Measurements from ENCODE around the gene FNDC3B. TPM values are rescaled to one million over a fixed set of nuclear protein-coding genes. Genes with fewer than 3 reads are reported as not detected.

The FNDC3B gene
- total RNA-seq, 1 experiment from 2014 or later: 173 TPM

DNA sequence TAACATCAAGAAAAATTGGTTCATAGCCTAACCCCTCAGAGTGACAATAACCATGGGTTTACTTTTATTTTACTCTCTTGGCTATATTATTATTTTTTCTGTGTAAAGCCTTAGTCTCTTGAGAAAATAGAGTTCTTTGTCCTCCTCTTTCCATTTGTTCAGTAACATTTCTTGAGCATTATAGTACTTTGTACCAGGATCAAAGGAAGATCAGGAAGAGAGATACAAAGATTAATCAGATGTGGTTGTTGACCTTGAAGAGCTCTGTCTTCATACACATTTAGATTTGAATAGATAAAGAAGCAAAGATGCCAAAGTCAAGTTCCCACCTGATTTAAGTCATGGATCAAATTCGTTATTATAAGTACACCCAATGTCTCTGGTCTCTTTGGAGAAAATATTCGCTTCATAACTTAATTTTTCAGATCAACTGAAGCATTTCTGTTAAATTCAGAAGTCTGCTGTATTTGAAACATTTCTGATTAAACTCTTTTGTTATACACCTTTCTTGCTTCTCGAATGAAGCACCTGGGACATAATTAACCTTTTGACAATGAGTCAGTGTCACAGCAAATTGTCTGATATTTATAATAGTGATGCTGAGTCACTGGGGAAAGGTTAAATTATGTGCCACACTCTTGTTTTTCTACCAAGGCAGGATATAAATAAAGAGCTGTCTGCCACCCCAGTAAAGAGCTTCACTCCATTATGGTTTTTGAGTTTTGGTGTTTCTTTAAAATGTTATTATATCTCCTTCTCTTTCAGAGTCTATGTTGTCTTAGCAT is 308.7 kb downstream of the FNDC3B start:
- no peak for ATAC-seq
- TF ChIP-seq TCF7L2 (IDR thresholded peaks at IDR 0.05; ENCODE audit: low read depth, low read length) (no peak), POLR2AphosphoS5 (IDR thresholded peaks at IDR 0.05; ENCODE audit: low read depth, low read length) (no peak), REST (IDR thresholded peaks at IDR 0.05; ENCODE audit: insufficient read depth in 1 of 2, low read depth in 2 of 2, low read length in 1 of 2) (no peak), SIN3A (IDR thresholded peaks at IDR 0.05; ENCODE audit: borderline replicate concordance, insufficient read depth, low read depth, low read length) (no peak)
- TF ChIP-seq, protein P1, sequence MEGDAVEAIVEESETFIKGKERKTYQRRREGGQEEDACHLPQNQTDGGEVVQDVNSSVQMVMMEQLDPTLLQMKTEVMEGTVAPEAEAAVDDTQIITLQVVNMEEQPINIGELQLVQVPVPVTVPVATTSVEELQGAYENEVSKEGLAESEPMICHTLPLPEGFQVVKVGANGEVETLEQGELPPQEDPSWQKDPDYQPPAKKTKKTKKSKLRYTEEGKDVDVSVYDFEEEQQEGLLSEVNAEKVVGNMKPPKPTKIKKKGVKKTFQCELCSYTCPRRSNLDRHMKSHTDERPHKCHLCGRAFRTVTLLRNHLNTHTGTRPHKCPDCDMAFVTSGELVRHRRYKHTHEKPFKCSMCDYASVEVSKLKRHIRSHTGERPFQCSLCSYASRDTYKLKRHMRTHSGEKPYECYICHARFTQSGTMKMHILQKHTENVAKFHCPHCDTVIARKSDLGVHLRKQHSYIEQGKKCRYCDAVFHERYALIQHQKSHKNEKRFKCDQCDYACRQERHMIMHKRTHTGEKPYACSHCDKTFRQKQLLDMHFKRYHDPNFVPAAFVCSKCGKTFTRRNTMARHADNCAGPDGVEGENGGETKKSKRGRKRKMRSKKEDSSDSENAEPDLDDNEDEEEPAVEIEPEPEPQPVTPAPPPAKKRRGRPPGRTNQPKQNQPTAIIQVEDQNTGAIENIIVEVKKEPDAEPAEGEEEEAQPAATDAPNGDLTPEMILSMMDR (IDR thresholded peaks at IDR 0.05): no peak
- no peak for DNase-seq (ENCODE audit: low read depth, low spot score)
- H3K36me3 ChIP-seq (ENCODE audit: control insufficient read depth, insufficient read depth, low read length): peaks cover 54% of the 10 kb centered on the region
- no TSS peak for BruUV-seq (replicated peaks)
- intact Hi-C loops (cut with micrococcal nuclease; ENCODE audit: unreplicated experiment) (no loop called here), in situ Hi-C loops (cut with HindIII; ENCODE audit: low pct_unique_long_range_greater_than_20kb, low sequenced_read_pairs) (no loop called here)
- no peak overlapping the region for H3K27ac ChIP-seq (ENCODE audit: low read length)
- no peaks in the 10 kb centered on the region for H3K27me3 ChIP-seq (ENCODE audit: control insufficient read depth, insufficient read depth, low read length)
- ChIA-PET POLR2A (no interaction called here), CTCF (no interaction called here)
- H3K9me3 ChIP-seq (ENCODE audit: control insufficient read depth, insufficient read depth, low read depth, low read length): no peaks in the 10 kb centered on the region
- H3K4me1 ChIP-seq (ENCODE audit: control insufficient read depth, insufficient read depth, low read length): no peaks in the 10 kb centered on the region
- H3K4me3 ChIP-seq (ENCODE audit: low read depth in 2 of 2, low read length in 2 of 2): no peak overlapping the region

DNA sequence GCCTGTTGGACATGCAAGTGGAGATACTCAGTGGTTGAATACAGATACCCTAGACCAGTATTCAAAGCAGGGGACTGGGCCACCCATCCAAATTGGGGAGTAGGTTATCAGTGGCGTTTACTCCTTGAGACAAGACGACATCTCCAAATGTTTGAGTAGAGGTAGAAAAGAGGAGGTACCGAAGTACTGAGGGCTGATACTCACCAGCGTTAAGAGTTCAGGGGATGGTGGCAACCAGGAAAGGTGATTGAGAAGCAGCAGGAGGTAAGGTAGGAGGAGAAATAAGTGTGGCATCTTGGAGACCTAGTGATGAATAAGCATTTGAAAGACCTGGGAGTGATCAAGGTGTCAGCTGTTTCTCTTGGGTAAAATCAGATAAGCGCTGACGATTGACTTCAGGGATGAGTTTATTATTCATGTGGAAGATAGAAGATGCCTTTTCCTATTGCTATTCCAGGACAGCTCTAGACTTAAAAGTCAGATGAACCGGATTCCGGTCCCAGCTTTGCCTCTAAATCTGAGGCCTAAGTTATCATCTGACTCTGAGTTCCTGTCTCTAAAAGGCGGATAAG is 312.6 kb downstream of the FNDC3B start:
- in situ Hi-C loops (cut with HindIII; ENCODE audit: low pct_unique_long_range_greater_than_20kb, low sequenced_read_pairs): no loop called here
- ChIA-PET CTCF (no interaction called here), POLR2A (no interaction called here)
- ATAC-seq: no peak
- intact Hi-C loops (cut with micrococcal nuclease; ENCODE audit: unreplicated experiment): no loop called here
- Histone ChIP-seq H3K9me3 (ENCODE audit: control insufficient read depth, insufficient read depth, low read depth, low read length) (no peaks in the 10 kb centered on the region), H3K4me1 (ENCODE audit: control insufficient read depth, insufficient read depth, low read length) (0 out of 2 replicates have a peak, but pooled peaks cover 5% of the 10 kb centered on the region), H3K27ac (ENCODE audit: low read length) (no peak overlapping the region), H3K4me3 (ENCODE audit: low read depth in 2 of 2, low read length in 2 of 2) (no peak overlapping the region), H3K27me3 (ENCODE audit: control insufficient read depth, insufficient read depth, low read length) (no peaks in the 10 kb centered on the region), H3K36me3 (ENCODE audit: control insufficient read depth, insufficient read depth, low read length) (peaks cover 46% of the 10 kb centered on the region)
- no peak for TF ChIP-seq REST (IDR thresholded peaks at IDR 0.05; ENCODE audit: insufficient read depth in 1 of 2, low read depth in 2 of 2, low read length in 1 of 2)
- no peak; the same call in 1 of the 2 replicates for TF ChIP-seq POLR2AphosphoS5 (IDR thresholded peaks at IDR 0.05; ENCODE audit: low read depth, low read length)
- TF ChIP-seq TCF7L2 (IDR thresholded peaks at IDR 0.05; ENCODE audit: low read depth, low read length): no peak
- no peak for TF ChIP-seq SIN3A (IDR thresholded peaks at IDR 0.05; ENCODE audit: borderline replicate concordance, insufficient read depth, low read depth, low read length)
- TF ChIP-seq, protein P1 (IDR thresholded peaks at IDR 0.05): no peak
- DNase-seq (ENCODE audit: low read depth, low spot score): no peak
- BruUV-seq (replicated peaks): no TSS peak
